Fibroblast of the conjunctiva (primary cell): ENCODE data around the gene OR9A4.
"Not testable (repeated sequence)": the region's sequence is repeated elsewhere in the genome, so short reads cannot be mapped to it uniquely, and the experiment has no call there.

Experiments used
- DNase-seq: peaks from one replicate; pipeline ENCODE4 v3.0.0-alpha.2; 2010; ENCODE audit warnings: low read depth

The OR9A4 gene

GRCh38 chr7:141916099-141916498 is at the start of gene OR9A4:
Gene OR9A4, plus strand, starts transcription at chr7:141916399. Its CDS starts 2,477 bp downstream, at chr7:141918876.
- DNase-seq: no peak

- DNase-seq: no peak
Measured at GRCh38 chr7:141866974-141867373, 49.2 kb upstream of the OR9A4 start.

GRCh38 chr7:141872931-141873330 is 43.3 kb upstream of the OR9A4 start:
- no peak for DNase-seq

GRCh38 chr7:141874787-141875186 is 41.4 kb upstream of the OR9A4 start:
- DNase-seq: no peak

GRCh38 chr7:141875453-141875852 is 40.7 kb upstream of the OR9A4 start:
- DNase-seq: no peak

- no peak for DNase-seq
Measured at GRCh38 chr7:141876371-141876770, 39.8 kb upstream of the OR9A4 start.

GRCh38 chr7:141877365-141877764 is 38.8 kb upstream of the OR9A4 start:
- DNase-seq: no peak

- no peak for DNase-seq
Measured at GRCh38 chr7:141880960-141881359, 35.2 kb upstream of the OR9A4 start.

- DNase-seq: no peak
Measured at GRCh38 chr7:141884539-141885225, 31.5 kb upstream of the OR9A4 start.

- DNase-seq: no peak
Measured at GRCh38 chr7:141889321-141889720, 26.9 kb upstream of the OR9A4 start.

- DNase-seq: no peak
Measured at GRCh38 chr7:141891336-141891735, 24.9 kb upstream of the OR9A4 start.

- not testable (repeated sequence) for DNase-seq
Measured at GRCh38 chr7:141899366-141899765, 16.8 kb upstream of the OR9A4 start.

- DNase-seq: no peak
Measured at GRCh38 chr7:141906285-141906684, 9.9 kb upstream of the OR9A4 start.

GRCh38 chr7:141911391-141911790 is 4.8 kb upstream of the OR9A4 start:
- DNase-seq: no peak

- DNase-seq: no peak
Measured at GRCh38 chr7:141915565-141915964, 634 bp upstream of the OR9A4 start.

- no peak for DNase-seq
Measured at GRCh38 chr7:141920281-141920680, 4.1 kb downstream of the OR9A4 start.

- no peak for DNase-seq
Measured at GRCh38 chr7:141928146-141928844, 12.1 kb downstream of the OR9A4 start.

- no peak for DNase-seq
Measured at GRCh38 chr7:141928845-141929195, 12.6 kb downstream of the OR9A4 start.

GRCh38 chr7:141930211-141930610 is 14.0 kb downstream of the OR9A4 start:
- no peak for DNase-seq

- no peak for DNase-seq
Measured at GRCh38 chr7:141941075-141941474, 24.9 kb downstream of the OR9A4 start.

GRCh38 chr7:141943846-141944245 is 27.6 kb downstream of the OR9A4 start:
- DNase-seq: no peak

- no peak for DNase-seq
Measured at GRCh38 chr7:141944811-141945210, 28.6 kb downstream of the OR9A4 start.

GRCh38 chr7:141945356-141945755 is 29.2 kb downstream of the OR9A4 start:
- no peak for DNase-seq

GRCh38 chr7:141946796-141947195 is 30.6 kb downstream of the OR9A4 start, which contains the start of gene CLEC5A:
Gene CLEC5A, minus strand, starts transcription at chr7:141946974. Its CDS starts 682 bp downstream, at chr7:141946292.
- no peak for DNase-seq
